Thoracic aorta (tissue), 2 donors: ENCODE data around the gene GMIP. TPM values are rescaled to one million over a fixed set of nuclear protein-coding genes. Genes with fewer than 3 reads are reported as not detected.

ENCODE experiments used
- ATAC-seq: fragments of 150-250 bp; one replicate; pipeline ENCODE4 v1.8.0; 2017; ENCODE audit warnings: low read depth; ENCODE audit not compliant: insufficient number of reproducible peaks, low FRiP score
- DNase-seq: peaks from one replicate; pipeline ENCODE4 v3.0.0-alpha.2; 2020; ENCODE audit warnings: low spot score
- H3K27ac ChIP-seq, 2 donors: fragments of 200-600 bp; sonication (generic); 1 replicate in 1 of 2; 2 replicates in 1 of 2; pipeline ENCODE4 v1.5.1; 2016; ENCODE audit warnings: mild to moderate bottlenecking in 2 of 2, moderate library complexity in 2 of 2
- H3K27me3 ChIP-seq: fragments of 200-600 bp; sonication (generic); replicated peaks from 2 replicates; pipeline ENCODE4 v1.6.0; 2016; ENCODE audit warnings: mild to moderate bottlenecking; ENCODE audit not compliant: insufficient read depth
- H3K36me3 ChIP-seq: fragments of 200-600 bp; sonication (generic); one replicate; pipeline ENCODE4 v1.5.1; 2016
- H3K4me1 ChIP-seq, 2 donors: fragments of 200-600 bp; sonication (generic); 1 replicate in 1 of 2; 2 replicates in 1 of 2; pipeline versions ENCODE4 v1.5.1 to v1.6.0; 2016; ENCODE audit warnings: low read depth in 2 of 2, mild to moderate bottlenecking in 1 of 2; ENCODE audit not compliant: control insufficient read depth in 1 of 2
- H3K4me3 ChIP-seq: fragments of 200-600 bp; sonication (generic); 2 replicates; pipeline ENCODE4 v1.5.1; 2016; ENCODE audit warnings: mild to moderate bottlenecking
- H3K9me3 ChIP-seq: fragments of 200-600 bp; sonication (generic); 2 replicates; pipeline ENCODE4 v1.5.1; 2016
- total RNA-seq, 2 donors: library from RNA; depleted of rRNA; stranded (reverse); fragments of >200 nt; gene quantifications; one replicate each; pipeline versions ENCODE4 v1.1.0 to v1.2.3, GENCODE V29; 2016
- TF ChIP-seq, protein P1 (sequence below): fragments of 200-600 bp; sonication (generic); IDR thresholded peaks from one replicate; pipeline ENCODE4 v1.5.1; 2019; ENCODE audit warnings: antibody characterized with exemption

GMIP gene
- total RNA-seq, 2 donors from 2014 or later, result 12.5 to 13.1 TPM

DNA sequence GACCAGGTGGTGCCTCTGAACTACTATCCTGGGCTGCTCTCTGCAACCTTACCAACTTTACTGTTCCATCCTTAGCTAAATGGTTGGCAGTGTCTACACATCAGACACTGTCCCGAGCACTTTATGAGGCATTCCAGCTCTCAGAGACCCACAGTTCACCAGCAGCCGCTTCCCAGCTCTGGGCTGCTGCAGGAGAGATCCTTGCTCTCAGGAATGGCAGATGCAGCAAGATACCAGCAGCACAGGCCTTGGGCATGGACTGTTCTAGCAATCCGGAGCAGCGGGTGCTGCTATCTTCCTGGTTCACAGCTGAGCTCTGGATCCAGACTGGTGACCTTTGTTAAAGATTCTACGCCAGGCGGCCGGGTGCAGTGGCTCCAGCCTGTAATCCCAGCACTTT lies 12.1 kb downstream of the GMIP start:
- DNase-seq (no peak), ATAC-seq (no peak)
- Histone ChIP-seq H3K4me1 (peaks cover 4 to 12% of the 10 kb centered on the region in 2 donors), H3K27me3 (no peaks in the 10 kb centered on the region), H3K4me3 (no peak overlapping the region), H3K9me3 (no peaks in the 10 kb centered on the region), H3K27ac (no peak overlapping the region), H3K36me3 (peaks cover 21% of the 10 kb centered on the region)
- TF ChIP-seq, protein P1, sequence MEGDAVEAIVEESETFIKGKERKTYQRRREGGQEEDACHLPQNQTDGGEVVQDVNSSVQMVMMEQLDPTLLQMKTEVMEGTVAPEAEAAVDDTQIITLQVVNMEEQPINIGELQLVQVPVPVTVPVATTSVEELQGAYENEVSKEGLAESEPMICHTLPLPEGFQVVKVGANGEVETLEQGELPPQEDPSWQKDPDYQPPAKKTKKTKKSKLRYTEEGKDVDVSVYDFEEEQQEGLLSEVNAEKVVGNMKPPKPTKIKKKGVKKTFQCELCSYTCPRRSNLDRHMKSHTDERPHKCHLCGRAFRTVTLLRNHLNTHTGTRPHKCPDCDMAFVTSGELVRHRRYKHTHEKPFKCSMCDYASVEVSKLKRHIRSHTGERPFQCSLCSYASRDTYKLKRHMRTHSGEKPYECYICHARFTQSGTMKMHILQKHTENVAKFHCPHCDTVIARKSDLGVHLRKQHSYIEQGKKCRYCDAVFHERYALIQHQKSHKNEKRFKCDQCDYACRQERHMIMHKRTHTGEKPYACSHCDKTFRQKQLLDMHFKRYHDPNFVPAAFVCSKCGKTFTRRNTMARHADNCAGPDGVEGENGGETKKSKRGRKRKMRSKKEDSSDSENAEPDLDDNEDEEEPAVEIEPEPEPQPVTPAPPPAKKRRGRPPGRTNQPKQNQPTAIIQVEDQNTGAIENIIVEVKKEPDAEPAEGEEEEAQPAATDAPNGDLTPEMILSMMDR, result no peak

DNA sequence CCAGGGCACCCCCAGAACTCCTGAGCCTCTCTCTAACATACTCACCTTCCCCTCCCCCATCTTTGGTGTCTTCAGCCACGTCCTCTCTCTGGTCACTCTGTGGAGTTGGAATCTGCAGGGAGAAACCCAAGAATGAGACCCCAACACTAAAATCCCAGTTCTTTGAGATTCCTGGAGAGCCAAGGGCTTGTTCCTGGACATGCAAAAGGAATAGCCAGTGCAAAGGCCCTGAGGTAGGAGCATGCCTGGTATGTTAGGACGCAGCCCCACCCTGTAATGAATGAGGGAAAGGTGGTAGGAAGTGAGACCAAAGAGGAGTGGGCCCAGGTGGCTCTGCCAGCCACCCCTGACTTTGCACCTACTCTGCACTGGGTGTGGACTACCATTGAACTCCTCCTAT lies 13.0 kb downstream of the GMIP start:
- H3K9me3 ChIP-seq, result no peaks in the 10 kb centered on the region
- H3K27me3 ChIP-seq, result no peaks in the 10 kb centered on the region
- ATAC-seq, result no peak
- no peak overlapping the region for H3K4me3 ChIP-seq
- H3K27ac ChIP-seq, result no peak overlapping the region
- H3K4me1 ChIP-seq, result peaks cover 4 to 12% of the 10 kb centered on the region in 2 donors
- TF ChIP-seq, protein P1, result no peak
- H3K36me3 ChIP-seq, result peaks cover 16% of the 10 kb centered on the region
- no peak for DNase-seq

DNA sequence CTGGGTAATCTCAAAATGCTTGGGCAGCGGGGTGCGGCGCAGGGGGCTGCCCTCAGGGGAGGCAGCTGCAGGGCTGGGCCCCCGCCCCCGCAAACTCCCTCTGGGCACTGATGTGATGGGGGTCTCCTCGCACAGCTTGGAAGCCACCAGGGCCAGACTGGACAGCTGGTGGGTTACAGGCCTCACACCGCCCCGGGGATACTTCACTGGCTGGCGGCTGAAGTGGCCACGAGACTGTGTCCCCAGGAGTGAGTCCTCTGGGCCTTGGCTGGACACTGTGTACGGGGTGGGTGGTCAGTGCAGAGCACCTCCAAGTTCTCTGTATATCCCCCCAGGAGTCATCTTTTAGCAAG lies 13.4 kb downstream of the GMIP start:
- Histone ChIP-seq H3K27ac (no peak overlapping the region), H3K36me3 (peaks cover 16% of the 10 kb centered on the region), H3K4me1 (peaks cover 4 to 12% of the 10 kb centered on the region in 2 donors), H3K9me3 (no peaks in the 10 kb centered on the region), H3K27me3 (no peaks in the 10 kb centered on the region), H3K4me3 (no peak overlapping the region)
- TF ChIP-seq, protein P1, result no peak
- ATAC-seq (no peak), DNase-seq (no peak)

DNA sequence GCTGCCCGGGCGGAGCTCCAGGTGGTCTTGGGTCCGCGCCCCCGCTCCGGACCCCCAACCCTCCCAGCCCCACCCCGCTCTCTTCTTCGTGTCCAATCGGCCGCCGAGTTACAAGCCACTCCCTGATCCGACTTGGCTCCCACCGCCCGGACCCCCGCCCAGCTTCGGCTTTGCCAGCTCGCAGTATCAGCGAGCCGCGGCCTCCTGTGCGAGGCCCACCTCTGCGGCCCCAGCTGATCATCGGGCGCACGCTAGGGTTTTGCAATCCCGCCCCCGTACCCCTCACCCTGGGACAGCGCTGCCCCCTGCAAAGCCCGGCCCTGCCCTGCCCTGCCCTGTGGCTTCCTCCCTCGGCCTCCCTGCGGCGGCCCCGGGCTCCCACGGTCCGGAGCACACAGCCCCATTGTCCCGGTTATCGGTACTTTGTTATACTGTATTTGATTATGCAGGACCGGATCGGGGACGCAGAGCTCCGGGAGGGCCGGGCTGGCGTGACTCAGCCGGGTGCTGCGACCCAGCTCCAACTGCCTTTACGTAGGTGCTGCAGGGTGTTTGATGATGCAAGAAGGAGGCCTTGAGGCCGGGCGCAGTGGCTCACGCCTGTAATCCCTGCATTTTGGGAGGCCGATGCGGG lies 14.8 kb downstream of the GMIP start:
- Histone ChIP-seq H3K27me3 (no peaks in the 10 kb centered on the region), H3K36me3 (peaks cover 8% of the 10 kb centered on the region), H3K9me3 (no peaks in the 10 kb centered on the region), H3K4me3 (peak overlapping the region; percentile 66), H3K4me1 (peaks cover 4 to 12% of the 10 kb centered on the region in 2 donors), H3K27ac (no peak overlapping the region)
- ATAC-seq, result no peak
- TF ChIP-seq, protein P1, result no peak
- no peak for DNase-seq

DNA sequence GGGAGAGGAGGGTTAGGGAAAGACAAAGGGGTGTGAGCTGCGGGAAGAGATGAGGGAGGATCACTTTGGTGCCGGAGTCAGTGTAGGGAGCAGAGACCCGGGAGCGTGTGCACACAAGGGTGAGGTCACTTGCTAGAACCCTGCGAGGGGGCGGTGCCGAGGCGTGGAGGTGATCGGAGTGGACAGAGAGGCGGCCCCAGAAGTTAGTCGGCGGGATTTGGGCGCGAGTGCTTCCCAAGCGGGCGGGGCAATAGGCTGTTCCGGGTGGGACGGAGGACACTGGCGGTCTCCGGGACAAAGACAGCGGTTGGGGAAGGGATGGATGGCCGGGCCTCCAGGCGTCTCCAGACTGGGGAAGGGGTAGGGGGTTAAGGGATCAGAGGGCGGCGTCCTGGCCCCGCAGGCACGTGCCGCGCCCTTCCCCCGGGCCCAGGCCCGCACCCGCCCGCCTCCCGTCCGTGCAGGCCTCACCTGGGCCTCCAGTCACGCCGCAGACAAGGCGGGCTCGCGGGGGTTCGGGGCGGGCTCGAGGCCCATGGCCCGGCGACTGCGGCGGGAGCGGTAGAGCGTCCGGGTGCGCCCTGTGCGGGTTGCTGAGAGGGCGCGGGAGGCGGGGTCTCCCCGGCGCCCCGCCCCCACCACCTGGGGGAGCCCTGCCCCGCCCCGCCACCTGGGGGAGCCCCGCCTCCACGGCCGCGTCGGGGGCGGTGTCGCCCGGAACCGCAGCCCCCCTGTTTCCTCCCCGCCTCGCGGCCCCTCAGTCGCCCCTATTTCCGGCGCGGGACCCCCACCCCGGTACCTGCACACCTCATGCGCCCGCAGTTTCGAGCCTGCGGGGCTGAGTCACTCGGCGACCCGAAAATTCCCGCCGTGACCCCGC lies 15.6 kb downstream of the GMIP start, which contains the start of gene LPAR2:
TSS of gene LPAR2 (minus strand) at position 600 of the 880 bp plus-strand sequence. CDS start 945 bp downstream, outside the sequence.
- peaks cover 4% of the 10 kb centered on the region for H3K36me3 ChIP-seq
- H3K27me3 ChIP-seq, result no peaks in the 10 kb centered on the region
- TF ChIP-seq, protein P1, result no peak
- no peak within 1 kb of the TSS for H3K27ac ChIP-seq
- H3K4me3 ChIP-seq, result peak within 1 kb of the TSS; percentile 66
- H3K9me3 ChIP-seq, result no peaks in the 10 kb centered on the region
- DNase-seq (no peak), ATAC-seq (no peak)
- H3K4me1 ChIP-seq, result peaks cover 4 to 12% of the 10 kb centered on the region in 2 donors
